AG04450 (cell line): ENCODE measurements around the gene NFASC. TPM values are rescaled to one million over a fixed set of nuclear protein-coding genes. Genes with fewer than 3 reads are reported as not detected.

Source experiments
- CTCF ChIA-PET: fragments of 300-600, 350-600 bp; formaldehyde crosslinking; extraction: SDS; loops from one replicate; lab custom pipeline; 2022; ENCODE audit warnings: antibody characterized with exemption, inconsistent platforms; lab: Charles Lee
- POLR2A ChIA-PET: fragments of 350-600 bp; formaldehyde crosslinking; extraction: SDS; loops from one replicate; lab custom pipeline; 2021; ENCODE audit warnings: antibody characterized with exemption, inconsistent platforms; lab: Yijun Ruan, JAX
- DNase-seq: peaks from one replicate; pipeline ENCODE4 v3.0.0-alpha.2; 2011; ENCODE audit warnings: low read depth, low spot score
- H3K27ac ChIP-seq: one replicate; pipeline ENCODE4 v1.5.1; 2012; ENCODE audit warnings: low read depth, low read length, control low read depth
- H3K27me3 ChIP-seq: one replicate; pipeline ENCODE4 v1.6.0; 2012; ENCODE audit warnings: low read length; ENCODE audit not compliant: control insufficient read depth, insufficient read depth
- H3K4me3 ChIP-seq: 2 replicates; pipeline ENCODE4 v1.5.1; 2011; ENCODE audit warnings: mild to moderate bottlenecking, low read depth, low read length, control low read depth
- H3K9me3 ChIP-seq: 2 replicates; pipeline ENCODE4 v1.5.1; 2012; ENCODE audit warnings: low read length; ENCODE audit not compliant: control insufficient read depth, insufficient read depth
- CTCF ChIP-seq: IDR thresholded peaks from 2 replicates; pipeline ENCODE4 v1.5.1; 2011; ENCODE audit warnings: low read depth, low read length, control low read depth, inconsistent platforms
- polyA plus RNA-seq: library from polyadenylated mRNA; depleted of rRNA; stranded (reverse); fragments of >200 nt; gene quantifications from 2 replicates; pipeline ENCODE4 v1.2.3, GENCODE V29; 2011

The NFASC gene
- polyA plus RNA-seq, 1 experiment: 1.8 TPM

GRCh38 chr1:204921855-204922516 is 51.3 kb downstream of the NFASC start:
- POLR2A ChIA-PET: no interaction called here
- no peak for TF ChIP-seq CTCF

GRCh38 chr1:204923201-204923600 is 52.5 kb downstream of the NFASC start:
- ChIA-PET CTCF (no interaction called here), POLR2A (no interaction called here)
- no peak for TF ChIP-seq CTCF

More at GRCh38 chr1:204921855-204922516, 51.3 kb downstream of the NFASC start:
- DNase-seq: no peak
- Histone ChIP-seq H3K9me3 (no peaks in the 10 kb centered on the region), H3K27ac (no peak overlapping the region), H3K27me3 (peaks cover 14% of the 10 kb centered on the region), H3K4me3 (no peak overlapping the region)
- CTCF ChIA-PET: no interaction called here

GRCh38 chr1:204923626-204924012 is 53.0 kb downstream of the NFASC start:
- CTCF ChIA-PET: no interaction called here
- TF ChIP-seq CTCF: no peak
- Histone ChIP-seq H3K9me3 (no peaks in the 10 kb centered on the region), H3K4me3 (no peak overlapping the region), H3K27me3 (peaks cover 14% of the 10 kb centered on the region), H3K27ac (no peak overlapping the region)
- POLR2A ChIA-PET: no interaction called here
- DNase-seq: no peak

More at GRCh38 chr1:204923201-204923600, 52.5 kb downstream of the NFASC start:
- Histone ChIP-seq H3K9me3 (no peaks in the 10 kb centered on the region), H3K4me3 (no peak overlapping the region), H3K27ac (no peak overlapping the region), H3K27me3 (peaks cover 14% of the 10 kb centered on the region)
- no peak for DNase-seq

- no peak for DNase-seq
- CTCF ChIA-PET: interaction anchor here (1.0 kb wide), 1 partner anchor 117 kb away, joined by 3 read pairs; no protein-coding TSS in a partner anchor
Measured at GRCh38 chr1:204924013-204924759, 53.5 kb downstream of the NFASC start.

More at GRCh38 chr1:204924013-204924759, 53.5 kb downstream of the NFASC start:
- Histone ChIP-seq H3K27ac (no peak overlapping the region), H3K27me3 (peaks cover 14% of the 10 kb centered on the region), H3K4me3 (no peak overlapping the region), H3K9me3 (no peaks in the 10 kb centered on the region)
- POLR2A ChIA-PET: no interaction called here
- TF ChIP-seq CTCF: no peak
